Mucosa of stomach (tissue), 1 donor: Measurements from ENCODE around the gene SCTR.

Experiments used
- H3K27me3 ChIP-seq: one replicate; pipeline ENCODE4 v1.7.0; 2013; ENCODE audit warnings: mild to moderate bottlenecking, low read length; ENCODE audit not compliant: control insufficient read depth, insufficient read depth
- H3K36me3 ChIP-seq: one replicate; pipeline ENCODE4 v1.7.0; 2013; ENCODE audit warnings: low read length; ENCODE audit not compliant: control insufficient read depth, insufficient read depth
- H3K4me1 ChIP-seq: one replicate; pipeline ENCODE4 v1.7.0; 2013; ENCODE audit warnings: mild to moderate bottlenecking, low read length; ENCODE audit not compliant: control insufficient read depth, insufficient read depth
- H3K4me3 ChIP-seq: one replicate; pipeline ENCODE4 v1.7.0; 2013; ENCODE audit warnings: low read length
- H3K9ac ChIP-seq: one replicate; pipeline ENCODE4 v1.7.0; 2013; ENCODE audit warnings: mild to moderate bottlenecking, low read length, moderate library complexity
- H3K9me3 ChIP-seq: one replicate; pipeline ENCODE4 v1.7.0; 2013; ENCODE audit warnings: mild to moderate bottlenecking, low read length, moderate library complexity; ENCODE audit not compliant: control insufficient read depth
- donor health status: Pancreatic carcinoma.

The SCTR gene

GRCh38 chr2:119463990-119464389 is 60.3 kb downstream of the SCTR start:
- Histone ChIP-seq H3K9ac (no peak overlapping the region), H3K27me3 (no peaks in the 10 kb centered on the region), H3K4me3 (no peak overlapping the region), H3K9me3 (no peaks in the 10 kb centered on the region), H3K36me3 (no peaks in the 10 kb centered on the region), H3K4me1 (no peaks in the 10 kb centered on the region)

GRCh38 chr2:119463136-119463535 is 61.1 kb downstream of the SCTR start:
- Histone ChIP-seq H3K9me3 (no peaks in the 10 kb centered on the region), H3K4me3 (no peak overlapping the region), H3K36me3 (no peaks in the 10 kb centered on the region), H3K4me1 (no peaks in the 10 kb centered on the region), H3K27me3 (no peaks in the 10 kb centered on the region), H3K9ac (no peak overlapping the region)

DNA sequence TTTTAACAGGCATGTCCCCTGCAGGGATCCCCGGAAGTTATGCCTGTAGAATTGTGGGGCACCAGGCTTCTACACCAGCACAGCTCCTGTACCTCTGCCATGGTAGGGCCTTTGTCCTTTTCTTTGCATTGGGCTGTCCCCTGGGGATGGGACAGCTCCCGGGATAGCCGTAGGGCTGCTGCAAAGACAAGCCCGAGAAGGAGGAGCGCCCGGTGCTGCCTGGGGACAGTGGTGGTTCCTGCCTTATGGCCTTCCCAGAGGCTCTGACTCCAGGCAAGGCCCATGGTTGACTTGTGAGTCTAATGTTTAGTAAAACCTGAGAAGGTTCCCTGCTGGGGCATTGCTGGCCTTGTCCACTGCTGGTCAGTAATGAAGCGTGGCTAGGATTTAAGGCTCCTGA is 61.7 kb downstream of the SCTR start:
- no peaks in the 10 kb centered on the region for H3K9me3 ChIP-seq
- H3K4me1 ChIP-seq: no peaks in the 10 kb centered on the region
- H3K36me3 ChIP-seq: no peaks in the 10 kb centered on the region
- no peak overlapping the region for H3K4me3 ChIP-seq
- H3K27me3 ChIP-seq: no peaks in the 10 kb centered on the region
- no peak overlapping the region for H3K9ac ChIP-seq

GRCh38 chr2:119461811-119462210 is 62.5 kb downstream of the SCTR start:
- Histone ChIP-seq H3K9me3 (no peaks in the 10 kb centered on the region), H3K27me3 (no peaks in the 10 kb centered on the region), H3K36me3 (no peaks in the 10 kb centered on the region), H3K4me1 (no peaks in the 10 kb centered on the region), H3K4me3 (no peak overlapping the region), H3K9ac (no peak overlapping the region)

- H3K27me3 ChIP-seq: no peaks in the 10 kb centered on the region
- no peaks in the 10 kb centered on the region for H3K36me3 ChIP-seq
- no peaks in the 10 kb centered on the region for H3K9me3 ChIP-seq
These were observed 64.2 kb downstream of the SCTR start for GRCh38 chr2:119460076-119460475.

GRCh38 chr2:119455066-119455718 is 69.1 kb downstream of the SCTR start:
- Histone ChIP-seq H3K36me3 (no peaks in the 10 kb centered on the region), H3K9me3 (no peaks in the 10 kb centered on the region), H3K27me3 (peaks cover 5% of the 10 kb centered on the region), H3K9ac (no peak overlapping the region), H3K4me1 (no peaks in the 10 kb centered on the region), H3K4me3 (no peak overlapping the region)

More at GRCh38 chr2:119460076-119460475, 64.2 kb downstream of the SCTR start:
- no peak overlapping the region for H3K4me3 ChIP-seq
- no peaks in the 10 kb centered on the region for H3K4me1 ChIP-seq
- H3K9ac ChIP-seq: no peak overlapping the region

DNA sequence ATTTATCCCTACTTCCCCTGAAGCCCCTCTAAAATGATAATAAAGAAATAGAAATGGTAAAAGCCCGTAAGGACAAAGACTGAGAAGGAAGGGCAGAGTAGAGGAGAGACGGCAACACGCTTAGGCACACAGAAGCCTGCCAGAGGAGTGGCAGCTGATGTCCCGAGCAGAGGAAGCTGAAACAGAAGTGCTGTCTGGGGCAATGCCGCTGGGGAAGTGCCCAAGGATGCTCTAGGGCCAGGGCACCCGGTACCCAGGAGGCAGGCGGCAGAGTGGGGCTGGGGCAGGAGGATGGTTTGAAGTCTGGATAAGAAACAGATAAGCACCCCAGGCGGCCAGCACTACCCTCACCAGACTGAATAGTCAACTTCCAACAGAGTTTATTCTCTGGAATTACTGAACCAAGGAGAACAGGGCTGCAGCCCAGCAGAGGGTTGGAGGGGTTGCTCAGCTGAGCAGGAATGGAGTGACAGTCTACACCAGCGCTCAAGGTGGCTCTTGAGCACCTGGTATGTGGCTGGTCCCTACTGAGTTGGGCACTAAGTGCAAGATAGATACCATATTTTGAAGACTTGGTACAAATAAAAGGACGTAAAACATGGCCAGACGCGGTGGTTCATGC is 70.2 kb downstream of the SCTR start:
- Histone ChIP-seq H3K27me3 (peaks cover 5% of the 10 kb centered on the region), H3K36me3 (no peaks in the 10 kb centered on the region), H3K9me3 (no peaks in the 10 kb centered on the region), H3K4me1 (no peaks in the 10 kb centered on the region), H3K9ac (no peak overlapping the region), H3K4me3 (no peak overlapping the region)

- no peaks in the 10 kb centered on the region for H3K36me3 ChIP-seq
- no peaks in the 10 kb centered on the region for H3K9me3 ChIP-seq
- no peak overlapping the region for H3K9ac ChIP-seq
- peaks cover 5% of the 10 kb centered on the region for H3K27me3 ChIP-seq
- H3K4me3 ChIP-seq: no peak overlapping the region
- H3K4me1 ChIP-seq: no peaks in the 10 kb centered on the region
These were observed 72.8 kb downstream of the SCTR start for GRCh38 chr2:119451336-119452050.

DNA sequence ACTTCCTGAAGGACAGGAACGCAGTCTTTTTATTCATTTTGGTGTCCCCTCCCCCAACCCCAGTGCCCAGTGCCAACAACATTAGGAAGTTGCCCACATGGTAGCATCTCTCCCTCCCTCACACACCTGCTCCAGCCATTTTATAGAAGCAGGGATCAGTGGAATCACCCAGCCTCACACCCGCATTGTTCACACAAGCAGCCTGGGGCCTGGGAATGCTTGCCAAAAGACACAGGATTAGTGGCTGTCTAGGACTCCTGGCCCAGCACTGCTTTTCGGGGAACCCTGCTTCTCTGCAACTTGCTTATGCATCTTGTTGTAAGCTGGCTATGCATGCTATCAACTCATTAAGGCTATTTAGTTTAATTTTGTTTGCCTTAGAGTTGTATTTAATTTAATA is 74.8 kb downstream of the SCTR start:
- Histone ChIP-seq H3K9me3 (no peaks in the 10 kb centered on the region), H3K9ac (no peak overlapping the region), H3K36me3 (no peaks in the 10 kb centered on the region), H3K27me3 (peaks cover 5% of the 10 kb centered on the region), H3K4me3 (no peak overlapping the region), H3K4me1 (no peaks in the 10 kb centered on the region)

DNA sequence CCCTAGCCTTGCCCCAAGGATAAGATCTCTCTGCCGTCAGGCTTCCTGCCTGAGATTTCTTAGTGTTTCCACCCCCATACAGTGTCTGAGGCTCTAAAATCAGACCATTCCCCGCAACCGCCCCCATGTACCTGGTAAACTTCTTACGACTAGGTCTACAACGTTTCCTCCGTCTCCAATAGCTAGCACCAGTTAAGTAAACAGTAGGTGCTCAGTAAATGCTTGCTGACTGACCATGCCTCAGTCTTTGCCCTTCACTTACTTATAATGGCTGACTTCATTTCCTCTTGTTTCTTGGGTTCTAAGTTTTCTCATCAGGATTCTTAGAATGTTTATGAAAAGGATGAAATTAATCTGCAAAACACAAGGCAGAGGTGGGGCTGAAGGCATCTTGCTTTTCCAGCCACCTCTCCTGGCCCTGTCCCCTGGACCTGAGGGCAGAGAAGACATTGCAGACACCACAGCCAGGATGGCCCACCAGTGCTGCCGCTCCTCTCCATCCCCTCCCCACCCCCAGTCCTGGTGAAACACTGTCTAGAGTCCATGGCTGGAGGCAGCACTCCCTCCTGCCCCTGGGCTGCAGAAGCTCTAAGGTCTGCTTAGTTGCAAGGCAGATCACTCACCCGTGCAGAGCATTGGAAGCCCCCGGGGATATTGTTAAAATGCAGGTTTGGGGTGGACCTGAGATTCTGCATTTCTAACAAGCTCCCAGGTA is 75.7 kb downstream of the SCTR start:
- no peak overlapping the region for H3K4me3 ChIP-seq
- no peak overlapping the region for H3K9ac ChIP-seq
- no peaks in the 10 kb centered on the region for H3K36me3 ChIP-seq
- H3K27me3 ChIP-seq: peaks cover 5% of the 10 kb centered on the region
- no peaks in the 10 kb centered on the region for H3K4me1 ChIP-seq
- no peaks in the 10 kb centered on the region for H3K9me3 ChIP-seq

DNA sequence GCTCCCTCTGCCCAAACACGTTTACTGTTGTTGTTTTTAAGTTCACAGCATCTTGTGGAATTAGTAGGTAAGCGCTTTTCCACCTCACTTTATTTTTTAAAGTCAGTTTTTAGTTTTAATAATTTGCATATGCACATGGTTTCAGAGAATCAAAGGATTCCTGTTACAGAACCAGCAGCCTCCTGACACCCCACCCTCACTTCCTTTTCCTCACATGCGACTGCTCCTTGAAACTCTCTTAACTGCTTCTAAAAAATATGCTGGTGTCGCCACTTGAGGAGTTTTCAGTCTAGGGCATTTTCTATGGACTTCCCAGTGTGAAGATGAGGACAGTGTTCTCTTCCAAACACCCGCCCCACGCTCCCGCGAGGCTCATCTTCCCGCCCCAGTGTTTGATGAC is 78.2 kb downstream of the SCTR start:
- no peaks in the 10 kb centered on the region for H3K27me3 ChIP-seq
- no peak overlapping the region for H3K9ac ChIP-seq
- no peak overlapping the region for H3K4me3 ChIP-seq
- no peaks in the 10 kb centered on the region for H3K9me3 ChIP-seq
- H3K4me1 ChIP-seq: peaks cover 10% of the 10 kb centered on the region
- H3K36me3 ChIP-seq: no peaks in the 10 kb centered on the region

- Histone ChIP-seq H3K4me1 (peaks cover 16% of the 10 kb centered on the region), H3K36me3 (no peaks in the 10 kb centered on the region), H3K4me3 (no peak overlapping the region), H3K27me3 (no peaks in the 10 kb centered on the region), H3K9me3 (no peaks in the 10 kb centered on the region), H3K9ac (no peak overlapping the region)
These were observed 81.4 kb downstream of the SCTR start for GRCh38 chr2:119442850-119443249.
